HG02938 (cell line): ENCODE measurements around the gene GNPDA2.
"Not testable (repeated sequence)": the region's sequence is repeated elsewhere in the genome, so short reads cannot be mapped to it uniquely, and the experiment has no call there.

Source experiments
- ATAC-seq: cut with Tn5 transposase; IDR thresholded peaks from one replicate; pipeline ENCODE4 v1.9.1; 2021; ENCODE audit warnings: mild to moderate bottlenecking, moderate library complexity; ENCODE audit not compliant: unreplicated experiment

Gene GNPDA2

GRCh38 chr4:44726038-44726871 is at the start of gene GNPDA2:
GNPDA2 (minus strand) TSS chr4:44726556; CDS start chr4:44722207, 4,349 bp downstream.
- peak; percentile 88 for ATAC-seq

- ATAC-seq = no peak
Measured at GRCh38 chr4:44772340-44772739, 46.0 kb upstream of the GNPDA2 start.

- no peak for ATAC-seq
Measured at GRCh38 chr4:44771789-44772188, 45.4 kb upstream of the GNPDA2 start.

GRCh38 chr4:44766453-44766852 is 40.1 kb upstream of the GNPDA2 start:
- no peak for ATAC-seq

- ATAC-seq = no peak
Measured at GRCh38 chr4:44765116-44765515, 38.8 kb upstream of the GNPDA2 start.

GRCh38 chr4:44761306-44761705 is 35.0 kb upstream of the GNPDA2 start:
- no peak for ATAC-seq

GRCh38 chr4:44760142-44760898 is 34.0 kb upstream of the GNPDA2 start:
- ATAC-seq = peak; percentile 95

GRCh38 chr4:44756559-44756958 is 30.2 kb upstream of the GNPDA2 start:
- no peak for ATAC-seq

- ATAC-seq = no peak
Measured at GRCh38 chr4:44740201-44740600, 13.8 kb upstream of the GNPDA2 start.

- peak; percentile 84 for ATAC-seq
Measured at GRCh38 chr4:44738615-44739014, 12.3 kb upstream of the GNPDA2 start.

- no peak for ATAC-seq
Measured at GRCh38 chr4:44736900-44737299, 10.5 kb upstream of the GNPDA2 start.

GRCh38 chr4:44728694-44729093 is 2.3 kb upstream of the GNPDA2 start:
- not testable (repeated sequence) for ATAC-seq

- no peak for ATAC-seq
Measured at GRCh38 chr4:44727471-44727870, 1.1 kb upstream of the GNPDA2 start.

GRCh38 chr4:44725726-44726037 is 674 bp downstream of the GNPDA2 start:
- peak; percentile 35 for ATAC-seq

GRCh38 chr4:44725166-44725565 is 1.2 kb downstream of the GNPDA2 start:
- ATAC-seq = no peak

- no peak for ATAC-seq
Measured at GRCh38 chr4:44722001-44722400, 4.4 kb downstream of the GNPDA2 start.

GRCh38 chr4:44720371-44720770 is 6.0 kb downstream of the GNPDA2 start:
- no peak for ATAC-seq

GRCh38 chr4:44716597-44716996 is 9.8 kb downstream of the GNPDA2 start:
- ATAC-seq = no peak

- ATAC-seq = no peak
Measured at GRCh38 chr4:44713125-44713524, 13.2 kb downstream of the GNPDA2 start.

GRCh38 chr4:44704673-44705072 is 21.7 kb downstream of the GNPDA2 start:
- no peak for ATAC-seq

GRCh38 chr4:44701037-44701436 is 25.3 kb downstream of the GNPDA2 start:
- no peak for ATAC-seq

GRCh38 chr4:44700427-44700826 is 25.9 kb downstream of the GNPDA2 start:
- ATAC-seq = no peak
